Activated T-helper 1 cell treated with anti-CD3 and anti-CD28 coated beads, Interleukin-12 subunit alpha, Interleukin-12 subunit beta, Interleukin-2, Interleukin-4 antibody, amounts not matched to agents 30 ng/mL and 10 ng/mL and 1 ng/mL, durations not matched to agents 14 hours and 24 hours and 36 hours (primary cell): ENCODE measurements around the gene MAK. TPM values are rescaled to one million over a fixed set of nuclear protein-coding genes. Genes with fewer than 3 reads are reported as not detected.

Experiments
- total RNA-seq: library from RNA; stranded (reverse); gene quantifications from 2 replicates; pipeline ENCODE4 v1.2.3, GENCODE V29; 2022

The MAK gene
- total RNA-seq, 1 donor from 2014 or later: 0.67 TPM

Other genes with a start within 250 kb of the MAK start
- gene C6orf52, start 143.9 kb downstream of the MAK start, total RNA-seq: 3.6 and 6.0 TPM in 2 replicates
- 35.3 and 37.4 TPM in 2 replicates for gene PAK1IP1, start 143.6 kb downstream of the MAK start, total RNA-seq
- gene TMEM14C, start 115.5 kb downstream of the MAK start, total RNA-seq: 57.3 and 63.1 TPM in 2 replicates
- 82.1 and 83.7 TPM in 2 replicates for gene TMEM14B, start 90.7 kb downstream of the MAK start, total RNA-seq
- not detected in 2 replicates for gene GCM2, start 43.5 kb upstream of the MAK start, total RNA-seq
- not detected in 2 replicates for gene SYCP2L, start 48.5 kb upstream of the MAK start, total RNA-seq
- not detected in 2 replicates for gene ELOVL2, start 205.8 kb upstream of the MAK start, total RNA-seq